ENCODE results near the gene WFS1. TPM values are rescaled to one million over a fixed set of nuclear protein-coding genes. Genes with fewer than 3 reads are reported as not detected.

WFS1 gene
- total RNA-seq, 6 donors from 2014 or later: 88.8 to 180 (median 105) TPM

DNA sequence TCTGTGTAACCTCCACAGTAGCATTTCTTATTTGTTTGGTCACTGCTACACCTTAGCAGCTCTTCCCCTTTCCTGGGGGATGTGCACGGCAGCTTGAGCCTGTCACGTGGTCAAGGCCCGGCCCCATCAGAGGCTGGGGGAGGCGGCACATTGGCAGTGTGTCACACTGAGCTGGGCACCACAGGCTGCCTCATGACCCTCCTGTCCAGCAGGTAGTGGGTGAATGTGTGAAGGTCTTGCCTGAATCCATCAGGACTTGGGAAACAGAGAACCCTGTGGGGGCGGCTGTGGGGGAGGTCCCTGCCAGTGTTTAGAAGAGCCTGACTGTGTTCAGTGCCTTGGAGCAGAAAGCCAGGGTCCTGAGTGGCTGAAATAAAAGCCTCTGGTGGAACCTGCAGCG, 33.2 kb downstream of the WFS1 start:
- peaks cover 0 to 65% (median 26%) of the 10 kb centered on the region in 4 donors for H3K36me3 ChIP-seq
- ATAC-seq (ENCODE audit: low FRiP score in 2 of 2) (no peak), DNase-seq (no peak)
- H3K27me3 ChIP-seq: no peaks in the 10 kb centered on the region
- WGBS, 2 donors: 75 to 91% methylated on average over 6 of the region's 6 CpGs
- no peaks in the 10 kb centered on the region for H3K9me3 ChIP-seq
- TF ChIP-seq POLR2AphosphoS5 (IDR thresholded peaks at IDR 0.05): no peak
- TF ChIP-seq POLR2A (IDR thresholded peaks at IDR 0.05): no peak
- TF ChIP-seq EP300 (IDR thresholded peaks at IDR 0.05): no peak
- TF ChIP-seq, protein P1, sequence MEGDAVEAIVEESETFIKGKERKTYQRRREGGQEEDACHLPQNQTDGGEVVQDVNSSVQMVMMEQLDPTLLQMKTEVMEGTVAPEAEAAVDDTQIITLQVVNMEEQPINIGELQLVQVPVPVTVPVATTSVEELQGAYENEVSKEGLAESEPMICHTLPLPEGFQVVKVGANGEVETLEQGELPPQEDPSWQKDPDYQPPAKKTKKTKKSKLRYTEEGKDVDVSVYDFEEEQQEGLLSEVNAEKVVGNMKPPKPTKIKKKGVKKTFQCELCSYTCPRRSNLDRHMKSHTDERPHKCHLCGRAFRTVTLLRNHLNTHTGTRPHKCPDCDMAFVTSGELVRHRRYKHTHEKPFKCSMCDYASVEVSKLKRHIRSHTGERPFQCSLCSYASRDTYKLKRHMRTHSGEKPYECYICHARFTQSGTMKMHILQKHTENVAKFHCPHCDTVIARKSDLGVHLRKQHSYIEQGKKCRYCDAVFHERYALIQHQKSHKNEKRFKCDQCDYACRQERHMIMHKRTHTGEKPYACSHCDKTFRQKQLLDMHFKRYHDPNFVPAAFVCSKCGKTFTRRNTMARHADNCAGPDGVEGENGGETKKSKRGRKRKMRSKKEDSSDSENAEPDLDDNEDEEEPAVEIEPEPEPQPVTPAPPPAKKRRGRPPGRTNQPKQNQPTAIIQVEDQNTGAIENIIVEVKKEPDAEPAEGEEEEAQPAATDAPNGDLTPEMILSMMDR (IDR thresholded peaks at IDR 0.05): no peak
- H3K4me1 ChIP-seq: no peaks in the 10 kb centered on the region
- H3K4me3 ChIP-seq: no peak overlapping the region
- no peak overlapping the region for H3K27ac ChIP-seq

DNA sequence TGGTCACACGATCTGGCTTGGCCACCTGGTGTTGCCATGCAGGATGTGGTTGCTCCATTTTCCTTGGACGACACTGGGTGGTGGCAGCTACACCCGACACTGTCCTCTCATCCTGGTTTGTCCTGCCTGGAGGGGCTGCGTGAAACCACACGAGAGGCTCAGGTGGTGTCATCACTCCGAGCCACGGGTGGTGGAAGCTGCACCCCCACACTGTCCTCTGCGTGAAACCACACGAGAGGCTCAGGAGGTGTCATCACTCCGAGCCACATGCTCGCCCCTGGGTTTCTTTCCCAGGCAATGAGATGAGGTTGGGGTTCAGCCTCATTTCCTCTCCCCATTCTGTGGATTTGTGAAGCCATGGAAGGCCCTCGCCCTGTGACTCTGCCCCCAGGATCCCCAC, 34.3 kb downstream of the WFS1 start:
- peaks cover 0 to 2% (median 0%) of the 10 kb centered on the region in 4 donors for H3K9me3 ChIP-seq
- peaks cover 0 to 54% (median 23%) of the 10 kb centered on the region in 4 donors for H3K36me3 ChIP-seq
- no peak overlapping the region for H3K27ac ChIP-seq
- no peak overlapping the region for H3K4me3 ChIP-seq
- DNase-seq (no peak), ATAC-seq (ENCODE audit: low FRiP score in 2 of 2) (no peak)
- H3K27me3 ChIP-seq: peaks cover 0 to 1% (median 0%) of the 10 kb centered on the region in 4 donors
- TF ChIP-seq, protein P1 (IDR thresholded peaks at IDR 0.05): no peak
- no peak for TF ChIP-seq POLR2AphosphoS5 (IDR thresholded peaks at IDR 0.05)
- TF ChIP-seq POLR2A (IDR thresholded peaks at IDR 0.05): no peak
- TF ChIP-seq EP300 (IDR thresholded peaks at IDR 0.05): no peak
- peaks cover 0 to 3% (median 0%) of the 10 kb centered on the region in 4 donors for H3K4me1 ChIP-seq
- WGBS, 2 donors: 80 to 82% methylated on average over 3 to 12 of the region's 12 CpGs

DNA sequence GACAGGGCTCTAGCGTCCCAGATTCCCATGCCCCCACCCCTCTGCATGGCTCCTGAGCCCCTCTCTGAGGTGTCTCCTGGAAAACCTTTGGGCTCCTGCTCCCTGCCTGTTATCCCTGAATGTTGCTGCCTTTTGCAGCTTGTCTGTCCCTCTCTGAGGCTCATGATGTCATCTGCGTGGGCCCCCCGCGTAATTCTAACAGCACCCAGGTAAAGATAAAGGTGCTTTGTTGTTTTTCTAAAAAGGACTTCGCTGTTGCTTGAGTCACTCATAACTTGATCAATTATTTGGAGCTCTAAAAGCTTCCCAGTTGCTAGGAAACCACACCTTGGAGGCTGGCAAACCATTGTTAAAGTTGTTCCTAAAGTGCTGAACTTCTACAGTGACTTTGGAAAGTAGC, 36.6 kb downstream of the WFS1 start:
- Histone ChIP-seq H3K9me3 (peaks cover 0 to 2% (median 0%) of the 10 kb centered on the region in 4 donors), H3K4me3 (no peak overlapping the region), H3K4me1 (peaks cover 0 to 11% (median 2%) of the 10 kb centered on the region in 4 donors), H3K36me3 (peaks cover 0 to 37% (median 14%) of the 10 kb centered on the region in 4 donors), H3K27me3 (peaks cover 0 to 10% (median 0%) of the 10 kb centered on the region in 4 donors), H3K27ac (no peak overlapping the region)
- DNase-seq: no peak
- ATAC-seq (ENCODE audit: low FRiP score in 2 of 2): no peak
- WGBS, 2 donors: 67 to 71% methylated on average over 5 of the region's 5 CpGs
- TF ChIP-seq EP300 (IDR thresholded peaks at IDR 0.05) (no peak), POLR2A (IDR thresholded peaks at IDR 0.05) (no peak), POLR2AphosphoS5 (IDR thresholded peaks at IDR 0.05) (no peak)
- TF ChIP-seq, protein P1 (IDR thresholded peaks at IDR 0.05): no peak

DNA sequence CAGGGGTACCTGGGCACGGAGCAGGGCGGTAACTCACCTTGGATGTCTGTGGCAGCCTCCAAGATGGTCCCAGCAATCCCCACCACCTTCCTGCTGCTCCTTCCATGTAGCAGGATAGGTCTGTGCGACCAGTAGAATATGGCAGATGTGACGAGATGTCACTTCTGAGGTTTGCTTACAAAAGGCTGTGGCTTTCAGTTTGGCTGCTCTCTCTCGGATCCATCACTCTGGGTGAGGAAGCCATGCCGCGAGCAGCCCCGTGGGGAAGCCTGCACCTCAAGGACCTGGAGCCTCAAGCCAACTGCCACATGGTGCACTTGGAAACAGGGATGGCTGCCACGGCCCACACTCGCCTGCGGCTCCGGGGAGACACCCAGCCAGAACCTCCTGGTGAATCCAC, 37.6 kb downstream of the WFS1 start:
- no peak overlapping the region for H3K27ac ChIP-seq
- DNase-seq (peak in 1 of 2 donors; percentile 46), ATAC-seq (ENCODE audit: low FRiP score in 2 of 2) (no peak)
- peaks cover 0 to 10% (median 0%) of the 10 kb centered on the region in 4 donors for H3K27me3 ChIP-seq
- TF ChIP-seq POLR2AphosphoS5 (IDR thresholded peaks at IDR 0.05) (no peak), POLR2A (IDR thresholded peaks at IDR 0.05) (no peak), EP300 (IDR thresholded peaks at IDR 0.05) (no peak)
- TF ChIP-seq, protein P1 (IDR thresholded peaks at IDR 0.05): no peak
- no peak overlapping the region for H3K4me3 ChIP-seq
- peaks cover 0 to 28% (median 5%) of the 10 kb centered on the region in 4 donors for H3K36me3 ChIP-seq
- H3K9me3 ChIP-seq: peaks cover 0 to 2% (median 0%) of the 10 kb centered on the region in 4 donors
- H3K4me1 ChIP-seq: peaks cover 0 to 11% (median 2%) of the 10 kb centered on the region in 4 donors
- WGBS, 2 donors: 77 to 93% methylated on average over 3 to 12 of the region's 12 CpGs

DNA sequence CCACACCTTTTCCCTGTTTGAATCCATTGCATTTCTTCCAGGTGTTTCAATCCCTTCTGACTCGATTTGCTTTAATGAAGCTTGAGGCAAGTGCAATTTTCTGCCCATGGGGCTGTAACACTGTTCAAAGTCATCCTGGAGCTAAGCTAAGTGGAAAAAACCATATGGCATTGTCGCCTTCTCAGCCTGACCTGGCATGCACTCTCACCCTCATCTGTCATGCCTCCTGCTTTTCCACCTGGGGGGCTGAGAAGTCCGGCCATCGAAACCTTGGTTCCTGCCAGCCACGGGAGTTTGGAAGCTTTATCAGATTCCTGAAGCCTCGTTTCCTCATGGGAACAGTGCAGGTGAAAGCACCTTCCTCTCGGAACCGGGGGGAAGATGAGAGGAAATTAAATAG, 38.2 kb downstream of the WFS1 start:
- Histone ChIP-seq H3K36me3 (peaks cover 0 to 21% (median under 1%) of the 10 kb centered on the region in 4 donors), H3K27ac (no peak overlapping the region), H3K27me3 (peaks cover 0 to 10% (median 0%) of the 10 kb centered on the region in 4 donors), H3K4me3 (no peak overlapping the region), H3K4me1 (peaks cover 0 to 11% (median 2%) of the 10 kb centered on the region in 4 donors), H3K9me3 (peaks cover 0 to 2% (median 0%) of the 10 kb centered on the region in 4 donors)
- TF ChIP-seq POLR2AphosphoS5 (IDR thresholded peaks at IDR 0.05): no peak
- TF ChIP-seq, protein P1 (IDR thresholded peaks at IDR 0.05): no peak
- TF ChIP-seq POLR2A (IDR thresholded peaks at IDR 0.05): no peak
- TF ChIP-seq EP300 (IDR thresholded peaks at IDR 0.05): no peak
- ATAC-seq (ENCODE audit: low FRiP score in 2 of 2) (no peak), DNase-seq (no peak)
- 79 to 81% methylated on average over 8 of the region's 8 CpGs for WGBS, 2 donors

All from upper lobe of left lung (tissue), 6 donors.